GM21576 (cell line): ENCODE data around the gene WLS.

Experiments
- ATAC-seq: cut with Tn5 transposase; IDR thresholded peaks from one replicate; pipeline ENCODE4 v1.9.1; 2021; ENCODE audit warnings: mild to moderate bottlenecking, moderate library complexity; ENCODE audit not compliant: unreplicated experiment

WLS gene

DNA sequence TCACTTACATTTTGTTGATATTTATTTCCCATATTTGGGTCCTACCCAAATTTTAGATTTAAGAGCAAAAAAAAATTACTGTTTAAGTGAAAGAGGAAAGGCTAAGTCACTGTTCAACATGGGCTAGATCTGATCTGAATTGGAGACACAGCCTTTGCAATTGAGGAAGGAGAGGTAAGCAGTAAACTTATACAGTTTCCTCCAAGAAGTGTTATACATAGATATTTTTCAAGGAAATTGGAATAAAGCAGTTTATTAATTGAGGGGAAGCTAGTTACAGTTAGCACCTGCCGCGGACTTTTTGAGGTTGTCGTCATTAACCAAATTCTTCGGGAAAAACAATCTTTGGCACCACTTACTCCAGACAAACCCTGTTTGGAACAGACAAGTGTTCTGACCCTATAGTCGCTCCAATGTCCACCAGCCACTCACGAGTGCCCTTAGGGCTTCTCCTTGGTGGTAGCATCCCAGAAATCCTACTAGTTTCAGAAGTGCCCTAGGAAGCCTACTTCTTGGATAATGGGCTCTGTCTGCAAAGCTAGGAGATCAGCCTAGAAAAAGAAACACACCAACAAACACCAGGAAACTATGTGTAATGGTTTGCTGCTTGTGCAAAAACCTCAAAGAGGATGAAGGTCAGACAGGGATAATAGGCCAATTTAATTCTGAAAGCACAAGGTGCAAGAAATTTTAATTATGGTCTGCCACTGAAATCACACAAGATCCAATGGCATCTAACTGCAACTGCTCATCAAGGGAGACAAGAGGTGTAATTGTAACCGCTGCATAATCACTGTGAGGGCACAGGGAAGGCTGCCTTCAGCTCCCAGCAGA, 2.5 kb downstream of the WLS start:
- ATAC-seq = no peak

DNA sequence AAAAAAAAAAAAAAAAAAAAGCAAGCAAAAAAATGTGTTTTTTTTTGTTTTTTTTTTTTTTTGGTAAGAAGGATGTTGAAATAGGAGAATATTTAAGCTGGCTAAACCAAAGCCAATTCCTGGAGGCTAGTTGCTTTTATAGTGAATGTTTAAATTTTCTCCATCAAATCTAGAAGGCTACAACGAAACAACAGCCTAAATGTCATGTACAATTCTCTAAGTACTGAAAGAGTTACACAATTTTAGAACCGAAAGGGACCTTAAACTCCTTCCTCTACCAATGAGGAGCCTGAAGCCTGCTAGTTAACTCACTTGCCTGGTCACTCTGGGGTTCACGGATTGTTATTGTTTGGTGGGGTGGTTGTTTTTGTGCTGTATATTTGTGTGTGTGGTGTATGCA, 3.5 kb downstream of the WLS start:
- ATAC-seq = no peak

DNA sequence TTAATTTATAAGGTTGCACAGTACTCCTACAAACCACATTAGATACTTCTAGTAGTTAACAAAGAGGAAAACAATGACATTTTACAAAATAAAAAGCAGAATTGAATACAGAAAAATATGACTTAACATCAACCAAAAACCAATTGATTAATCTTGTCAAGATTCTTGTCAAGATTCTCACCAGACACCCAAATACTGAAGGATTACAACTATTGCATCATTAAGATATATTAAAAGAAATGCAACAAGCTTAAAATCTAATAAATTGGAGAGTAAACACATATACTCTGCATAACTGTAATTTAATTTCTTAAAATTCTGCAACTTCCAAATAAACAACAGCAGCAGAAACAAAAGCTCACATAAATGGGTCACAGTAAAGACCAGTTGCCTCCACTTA, 4.7 kb downstream of the WLS start:
- no peak for ATAC-seq

GRCh38 chr1:68225781-68226180, 6.5 kb downstream of the WLS start:
- no peak for ATAC-seq

GRCh38 chr1:68223687-68224086, 8.6 kb downstream of the WLS start:
- ATAC-seq = no peak

DNA sequence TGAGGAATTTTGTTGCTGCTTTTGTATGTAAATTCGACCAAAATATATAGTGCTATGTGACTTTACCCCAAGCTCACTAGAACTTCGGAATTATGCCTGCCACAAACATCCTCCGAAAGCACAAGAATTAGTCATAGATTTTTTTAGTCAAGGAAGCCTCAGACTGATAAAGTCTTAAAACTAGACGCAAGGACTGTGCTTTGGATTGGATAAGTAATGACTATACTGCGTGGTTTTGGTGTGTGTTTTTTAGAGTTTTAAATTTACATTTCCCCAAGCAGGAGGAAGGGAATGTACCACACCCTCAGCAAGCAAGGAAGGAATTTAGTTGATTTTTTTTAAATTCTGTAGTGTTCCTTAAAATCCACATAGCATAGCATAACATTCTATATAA, 10.3 kb downstream of the WLS start:
- ATAC-seq = no peak

DNA sequence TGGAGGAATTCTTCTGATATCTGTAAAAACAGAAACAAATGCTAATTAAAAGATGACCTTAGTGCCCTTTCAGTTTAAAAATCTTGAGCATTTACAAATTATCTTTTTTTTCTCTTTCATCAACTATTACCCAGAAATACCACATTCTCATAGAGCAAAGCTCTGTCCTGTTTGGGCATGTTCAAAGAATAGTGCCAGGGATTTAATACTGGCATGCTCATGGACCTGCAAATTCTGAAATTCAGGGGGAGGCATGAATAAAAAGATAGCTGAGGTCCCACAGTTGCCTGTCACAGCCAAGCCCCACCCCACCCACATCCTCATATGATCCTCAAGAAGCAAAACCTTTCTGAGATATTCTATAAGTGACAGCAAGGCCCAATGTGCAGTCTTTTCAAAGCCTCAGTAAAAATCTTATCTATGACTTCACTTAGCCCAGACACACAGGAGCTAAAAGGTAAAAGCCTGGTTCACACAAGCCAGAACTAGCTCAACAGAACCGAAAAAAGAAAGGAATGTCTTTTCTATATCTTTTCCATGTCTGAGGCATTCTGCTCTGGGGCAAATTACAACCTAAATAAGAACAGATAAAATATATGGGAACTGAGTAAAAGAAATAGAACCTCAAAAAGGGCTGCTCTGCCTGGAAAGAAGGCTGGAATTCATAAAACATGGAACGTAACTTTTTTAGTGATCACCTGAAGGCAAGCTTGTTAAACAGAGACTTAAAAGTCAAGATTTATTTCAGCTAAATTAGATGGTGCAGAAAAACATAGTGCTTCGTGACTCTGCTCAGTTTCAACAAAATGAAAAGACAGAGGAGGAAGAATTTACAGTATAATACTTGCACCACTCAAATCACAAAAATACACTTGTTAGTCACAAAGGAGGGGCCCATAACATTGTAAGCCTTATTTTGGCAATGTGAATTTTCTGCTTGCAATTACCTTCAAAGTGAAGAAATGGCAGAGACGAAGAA, 11.0 kb downstream of the WLS start:
- no peak for ATAC-seq

DNA sequence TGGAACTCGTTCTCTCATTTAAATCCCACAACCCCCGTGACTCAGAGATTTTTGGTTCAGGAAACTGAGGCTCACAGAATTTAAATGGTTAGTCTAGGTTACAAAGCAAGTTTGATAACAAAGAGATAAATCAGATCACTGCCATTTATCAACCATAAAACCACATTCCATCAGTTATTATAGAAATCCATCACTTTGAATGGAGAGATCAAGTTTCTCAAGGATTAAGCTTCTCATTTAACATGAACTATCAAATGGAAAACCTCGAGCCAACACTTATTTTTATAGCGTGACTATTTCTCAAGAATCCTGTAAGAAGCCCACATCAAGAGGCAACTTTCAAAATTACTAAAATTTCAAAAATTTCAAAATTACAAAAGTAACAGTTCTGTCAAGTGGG, 11.9 kb downstream of the WLS start:
- ATAC-seq = no peak

- ATAC-seq = no peak
These were observed 13.8 kb downstream of the WLS start for GRCh38 chr1:68218490-68218889.

GRCh38 chr1:68217618-68218017, 14.7 kb downstream of the WLS start:
- no peak for ATAC-seq

- ATAC-seq = no peak
These were observed 15.2 kb downstream of the WLS start for GRCh38 chr1:68217060-68217554.

GRCh38 chr1:68216089-68216772, 16.1 kb downstream of the WLS start:
- ATAC-seq = no peak

- ATAC-seq = no peak
These were observed 18.5 kb downstream of the WLS start for GRCh38 chr1:68213843-68214242.

DNA sequence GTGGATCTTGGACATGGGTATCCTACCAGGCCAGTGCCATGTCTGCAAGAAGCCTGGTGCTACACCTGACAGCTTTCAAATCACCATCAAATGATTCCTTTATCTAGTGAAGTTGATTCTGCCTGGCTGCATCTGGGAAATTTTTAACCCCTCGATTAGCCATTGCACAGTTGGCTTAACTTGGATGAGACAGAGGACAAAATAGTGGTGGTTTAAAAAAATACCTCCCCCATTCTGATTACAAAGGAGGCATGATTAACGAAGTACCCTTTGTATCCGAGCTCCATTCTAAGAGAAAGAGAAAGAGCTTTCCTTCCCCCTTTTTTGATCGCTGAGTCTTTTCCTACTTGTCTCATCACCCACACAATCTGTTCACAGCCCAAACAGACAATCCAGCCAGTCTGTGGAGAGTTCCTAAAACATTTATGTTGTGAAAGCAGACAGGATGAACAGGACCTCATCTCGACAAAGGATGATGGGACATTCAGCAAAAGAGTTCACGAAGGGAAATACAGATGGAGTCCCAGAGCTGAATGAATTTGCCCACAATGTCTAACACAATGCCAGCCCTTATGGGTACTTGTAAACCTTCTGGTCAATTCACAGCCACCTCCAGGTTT, 20.5 kb downstream of the WLS start:
- no peak for ATAC-seq

DNA sequence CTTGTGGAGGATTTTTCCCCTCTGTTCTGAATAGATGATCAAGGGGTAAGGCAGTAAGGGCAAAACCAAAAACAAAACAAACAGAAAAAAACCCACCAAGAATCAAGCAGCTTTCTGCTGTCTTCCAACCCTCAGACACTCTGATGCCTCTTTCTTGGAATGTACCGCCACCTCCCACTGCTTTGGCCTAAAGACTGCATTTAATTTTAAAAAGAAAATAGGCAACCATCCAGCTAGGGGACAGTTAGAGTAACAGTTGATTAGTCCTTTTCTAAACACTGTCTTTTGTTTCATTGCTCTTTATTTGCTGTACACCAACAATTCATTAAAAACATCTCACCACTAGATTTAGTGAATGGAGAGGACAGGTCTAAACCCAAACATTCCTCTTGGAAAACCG, 21.5 kb downstream of the WLS start:
- ATAC-seq = no peak

GRCh38 chr1:68210027-68210426, 22.3 kb downstream of the WLS start:
- no peak for ATAC-seq

DNA sequence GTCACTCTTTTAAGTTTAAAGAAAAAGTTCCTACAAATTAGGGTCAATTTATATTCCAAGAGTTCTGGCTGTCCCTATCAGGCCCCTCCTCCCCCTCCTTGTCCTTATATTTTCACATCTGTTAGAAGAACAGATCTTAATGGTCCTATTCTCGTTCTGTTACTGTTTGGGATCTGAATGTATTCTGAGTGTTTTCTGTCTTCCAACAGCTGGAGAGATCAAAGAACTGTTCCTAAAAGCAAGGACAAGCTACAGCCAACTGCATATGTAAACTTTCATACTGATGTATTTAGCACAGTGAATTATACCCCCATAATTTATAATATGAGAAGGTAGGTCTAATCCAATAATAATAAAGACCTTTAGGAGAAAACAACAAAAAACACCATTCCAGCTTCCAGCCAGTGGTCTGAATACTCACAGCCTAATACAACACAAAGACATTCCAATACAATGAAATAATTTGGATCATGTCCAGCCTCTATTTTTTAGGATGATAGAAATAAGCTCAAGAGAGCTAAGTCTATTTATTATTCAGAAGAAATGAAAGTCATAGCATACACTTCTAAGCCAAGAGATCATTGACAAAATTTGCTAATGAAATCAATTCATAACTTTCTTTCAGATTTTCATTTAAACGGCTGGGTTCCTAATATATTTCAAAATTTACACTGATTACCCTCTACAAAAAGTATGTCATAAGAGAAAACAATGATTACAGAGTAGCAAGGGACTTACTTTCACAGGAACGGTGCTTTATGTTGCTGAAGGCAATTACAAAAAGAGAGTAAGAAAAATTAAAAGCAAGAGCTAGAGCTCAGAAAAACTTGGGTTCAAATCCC, 25.3 kb downstream of the WLS start:
- ATAC-seq = no peak

DNA sequence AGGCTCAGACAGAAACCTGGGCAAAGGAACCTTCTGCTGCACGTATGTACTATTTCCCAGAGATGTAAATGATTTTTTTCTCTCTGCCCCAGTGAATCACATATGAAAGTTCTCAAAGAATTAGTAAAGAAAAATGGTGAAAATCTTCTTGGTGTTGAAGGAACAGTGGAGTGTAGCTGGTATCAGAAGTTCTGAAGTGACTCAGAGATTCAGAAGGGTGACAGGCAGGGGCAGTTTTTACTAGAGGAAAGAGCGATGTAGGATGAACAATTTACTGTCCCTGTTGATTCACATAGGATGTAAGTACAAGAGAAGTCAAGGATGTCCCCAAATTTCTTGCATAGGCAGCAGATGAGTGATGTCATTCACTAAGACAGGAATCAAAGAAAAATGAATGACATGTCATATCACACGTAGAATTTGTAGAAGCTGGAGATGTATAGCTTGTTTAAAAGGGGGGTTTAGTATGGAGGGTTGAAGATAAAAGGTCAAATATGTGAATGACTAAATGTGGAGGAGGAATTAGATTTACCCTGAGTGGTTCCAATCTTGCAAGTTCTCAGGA, 26.4 kb downstream of the WLS start:
- no peak for ATAC-seq

DNA sequence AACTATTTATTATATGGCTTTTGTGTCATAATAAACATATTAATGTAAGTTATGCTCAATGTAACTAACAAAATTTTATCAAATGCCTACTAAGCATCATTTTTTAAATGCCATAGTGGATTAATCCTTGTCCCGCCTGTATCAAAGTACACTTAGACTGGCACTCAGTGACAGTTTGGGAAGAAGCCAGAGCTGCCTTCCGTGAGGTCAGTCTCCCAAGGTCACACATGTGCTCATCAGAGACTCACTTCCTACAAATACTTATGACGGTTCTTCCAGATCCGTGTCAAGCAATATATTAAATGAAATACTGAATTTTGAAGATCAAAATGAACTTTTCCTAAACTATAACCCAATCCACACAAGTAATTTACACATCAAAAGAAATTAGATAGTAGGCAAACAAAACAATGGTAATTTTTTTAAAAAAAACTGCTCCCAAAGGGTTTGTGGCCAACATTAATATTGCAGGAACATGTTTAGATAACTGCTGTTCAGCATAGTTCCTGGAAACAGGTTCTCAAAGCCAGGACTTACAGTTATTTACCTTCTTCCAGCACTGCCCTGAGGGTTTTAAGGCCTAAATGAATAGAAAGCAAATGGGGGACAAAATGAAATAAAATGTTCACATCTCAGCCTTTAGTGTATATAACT, 27.2 kb downstream of the WLS start:
- ATAC-seq = no peak
